NCI-H2227 (cell line): ENCODE results near the gene NAA15.
"Not testable (repeated sequence)": the region's sequence is repeated elsewhere in the genome, so short reads cannot be mapped to it uniquely, and the experiment has no call there.

Experiments used
- DNase-seq: peaks from one replicate; lab custom pipeline; 2025; ENCODE audit not compliant: unreplicated experiment; lab: John Stamatoyannopoulos, UW

NAA15 gene

DNA sequence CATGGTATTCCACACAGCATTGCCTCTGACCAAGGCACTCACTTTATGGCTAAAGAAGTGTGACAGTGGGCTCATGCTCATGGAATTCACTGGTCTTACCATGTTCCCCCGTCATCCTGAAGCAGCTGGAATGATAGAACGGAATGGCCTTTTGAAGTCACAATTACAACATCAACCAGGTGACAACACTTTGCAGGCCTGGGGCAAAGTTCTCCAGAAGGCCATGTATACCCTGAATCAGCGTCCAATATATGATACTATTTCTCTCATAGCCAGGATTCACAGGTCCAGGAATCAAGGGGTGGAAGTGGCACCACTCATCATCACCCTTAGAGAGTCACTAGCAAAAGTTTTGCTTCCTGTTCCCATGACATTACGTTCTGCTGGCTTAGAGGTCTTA is 145.8 kb downstream of the NAA15 start:
- not testable (repeated sequence) for DNase-seq

DNA sequence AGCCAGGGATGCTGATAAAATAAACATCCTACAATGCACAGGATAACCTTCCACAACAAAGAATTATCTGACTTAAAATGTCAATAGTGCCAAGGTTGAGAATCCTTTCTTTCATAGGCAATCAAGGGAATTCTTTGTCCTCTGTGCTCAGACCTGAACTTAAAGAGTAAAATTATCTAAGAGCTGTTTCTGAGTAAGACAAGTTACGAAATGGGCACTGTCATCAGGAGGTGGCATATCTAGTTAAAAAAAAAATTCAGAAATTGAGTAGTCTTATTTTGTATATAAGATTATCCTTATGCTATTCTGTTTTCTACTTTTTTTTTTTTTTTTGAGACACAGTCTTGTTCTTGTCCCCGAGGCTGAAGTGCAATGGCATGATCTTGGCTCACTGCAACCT is 149.3 kb downstream of the NAA15 start:
- no peak for DNase-seq

DNA sequence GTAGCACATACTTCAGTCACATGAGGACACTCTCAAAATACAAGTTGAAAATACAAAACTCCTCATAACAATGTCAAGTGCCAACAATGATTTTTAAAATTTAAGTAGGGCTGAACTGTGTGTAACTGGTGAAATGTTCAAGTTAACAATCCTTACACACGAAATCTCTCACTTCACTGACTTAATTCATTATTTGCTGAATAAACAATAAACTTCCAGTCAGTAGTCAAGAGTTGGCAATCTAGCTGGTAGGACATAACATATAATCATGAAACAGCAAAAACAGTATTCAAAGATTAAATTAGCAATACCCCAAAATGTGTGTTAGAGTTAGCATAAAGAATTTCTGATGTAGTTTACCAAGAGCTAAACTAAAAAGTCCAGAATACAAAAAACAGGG is 150.7 kb downstream of the NAA15 start:
- DNase-seq: no peak

DNA sequence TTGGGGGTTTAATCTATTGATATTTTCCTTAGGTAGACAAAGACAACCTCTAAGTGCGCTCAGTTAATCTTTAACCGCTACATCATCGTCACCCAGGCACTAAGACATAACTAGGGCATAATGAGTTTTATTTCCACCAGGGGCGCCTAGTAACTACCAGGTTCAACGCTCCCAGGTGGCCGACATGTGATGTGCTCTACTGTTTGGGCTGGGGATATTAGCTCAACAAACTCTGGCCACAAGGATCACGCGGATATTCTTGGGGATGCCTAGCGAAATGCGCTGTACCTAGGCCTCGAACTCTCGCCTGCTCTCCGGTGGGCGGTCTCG is 151.7 kb downstream of the NAA15 start:
- no peak for DNase-seq

DNA sequence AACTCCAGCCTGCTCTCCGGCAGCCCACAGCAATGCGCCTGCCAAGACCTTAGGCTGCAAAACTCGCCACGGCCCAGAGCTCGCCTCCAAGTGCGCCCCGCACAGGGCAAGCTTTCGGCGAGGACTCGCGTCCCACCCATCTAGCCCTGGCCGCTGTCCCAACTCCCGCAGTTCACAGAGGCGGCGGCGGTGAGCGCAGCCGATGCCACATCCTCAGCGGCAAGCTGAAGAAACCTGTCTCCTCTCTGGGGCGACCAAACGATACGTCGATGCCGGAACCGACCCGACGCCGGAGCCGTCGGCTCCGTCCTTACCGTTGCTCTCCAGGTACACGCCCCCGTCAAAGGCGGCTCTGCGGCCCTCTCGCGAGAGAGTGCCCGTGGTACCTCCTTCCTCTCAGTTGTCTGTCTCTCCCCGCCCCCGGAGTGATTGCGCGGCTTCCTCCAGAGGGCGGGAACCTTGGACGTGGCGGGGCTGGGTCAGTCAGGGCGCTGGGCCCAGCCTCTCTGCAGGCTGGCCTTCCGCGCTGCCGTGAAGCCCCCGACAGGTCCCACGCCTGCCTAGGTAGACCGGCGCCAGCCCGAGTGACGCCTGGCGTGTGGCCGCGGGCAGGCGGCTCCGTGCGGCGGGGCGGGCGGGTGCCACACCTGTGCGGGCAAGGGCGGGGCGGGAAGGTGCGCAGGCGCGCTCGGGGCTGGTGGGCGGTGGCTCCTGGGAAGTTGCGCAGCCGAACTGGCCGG is 152.2 kb downstream of the NAA15 start:
- DNase-seq: peak; percentile 95

DNA sequence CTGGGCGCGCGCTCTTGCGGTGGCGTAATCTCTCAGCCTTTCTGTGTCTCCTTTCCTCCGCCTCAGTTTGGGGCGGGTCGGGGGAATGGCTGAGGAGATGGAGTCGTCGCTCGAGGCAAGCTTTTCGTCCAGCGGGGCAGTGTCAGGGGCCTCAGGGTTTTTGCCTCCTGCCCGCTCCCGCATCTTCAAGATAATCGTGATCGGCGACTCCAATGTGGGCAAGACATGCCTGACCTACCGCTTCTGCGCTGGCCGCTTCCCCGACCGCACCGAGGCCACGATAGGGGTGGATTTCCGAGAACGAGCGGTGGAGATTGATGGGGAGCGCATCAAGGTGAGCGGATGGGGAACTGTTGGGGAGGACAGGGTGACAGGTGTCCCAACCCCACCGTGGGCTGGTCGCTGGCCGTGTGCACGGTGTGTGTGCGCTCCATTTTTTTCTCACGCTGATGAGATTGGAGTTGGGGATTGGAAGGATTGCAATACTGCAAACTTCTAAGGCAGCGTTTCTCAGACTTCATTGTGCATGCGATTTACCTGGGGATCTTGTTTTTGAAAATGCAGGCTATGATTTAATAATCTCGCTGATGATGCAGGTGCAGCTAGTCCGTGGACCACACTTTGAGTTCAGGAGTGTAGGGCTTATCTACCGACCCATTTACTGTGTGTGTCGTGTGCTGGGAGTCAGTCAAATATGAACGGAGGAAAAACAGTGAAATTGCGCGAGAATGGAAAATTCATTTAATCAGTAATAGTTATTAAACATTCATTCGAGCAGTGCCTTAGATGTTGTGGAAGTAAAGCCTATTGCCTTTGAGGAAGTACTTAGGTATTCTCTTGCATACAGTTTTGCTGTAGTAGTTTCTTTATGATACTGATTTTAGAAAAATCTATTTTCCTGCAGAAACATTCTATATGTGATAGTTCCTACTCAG is 153.1 kb downstream of the NAA15 start, which contains the start of gene RAB33B:
RAB33B (plus strand) TSS at position 11 of the 935 bp plus-strand sequence; CDS start at position 86, 75 bp downstream.
- peak; percentile 45 for DNase-seq

DNA sequence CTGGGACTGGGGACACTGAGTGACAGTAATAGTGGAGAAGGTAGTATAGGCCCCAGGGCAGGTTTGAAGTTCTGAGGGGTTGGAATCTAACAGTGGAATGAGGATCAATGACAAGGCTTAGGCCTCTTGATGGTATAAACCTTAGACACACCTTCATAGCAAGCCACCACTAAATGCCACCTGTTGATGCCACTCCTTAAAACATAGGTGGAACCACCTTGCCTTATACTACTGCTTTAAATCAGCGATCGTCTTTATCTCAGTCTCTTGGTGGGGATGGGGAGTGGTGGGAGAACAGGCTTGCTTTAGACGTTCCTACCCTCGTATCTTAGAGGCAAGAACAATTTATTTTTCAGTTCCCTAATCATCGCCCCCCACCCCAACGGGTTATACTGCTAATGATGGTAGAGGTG is 153.8 kb downstream of the NAA15 start:
- no peak for DNase-seq

DNA sequence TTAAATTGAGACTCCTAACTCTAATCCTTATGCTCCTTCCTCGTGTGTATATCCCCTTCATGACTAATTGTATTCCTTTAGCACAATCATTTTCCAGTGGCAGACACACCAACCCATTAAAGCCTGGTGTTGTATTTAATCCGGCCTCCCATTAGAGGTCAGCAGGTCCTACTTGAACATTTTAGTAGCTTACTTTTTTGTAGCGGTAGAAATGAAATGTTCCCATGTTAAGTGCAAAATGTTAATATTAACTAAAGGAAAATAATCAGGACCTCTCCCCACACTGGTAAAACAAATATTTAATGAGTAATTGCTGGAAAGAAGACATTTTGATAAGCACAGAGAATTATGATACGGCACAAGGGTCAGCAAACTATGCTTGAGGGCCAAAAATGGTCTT is 156.0 kb downstream of the NAA15 start:
- no peak for DNase-seq

DNA sequence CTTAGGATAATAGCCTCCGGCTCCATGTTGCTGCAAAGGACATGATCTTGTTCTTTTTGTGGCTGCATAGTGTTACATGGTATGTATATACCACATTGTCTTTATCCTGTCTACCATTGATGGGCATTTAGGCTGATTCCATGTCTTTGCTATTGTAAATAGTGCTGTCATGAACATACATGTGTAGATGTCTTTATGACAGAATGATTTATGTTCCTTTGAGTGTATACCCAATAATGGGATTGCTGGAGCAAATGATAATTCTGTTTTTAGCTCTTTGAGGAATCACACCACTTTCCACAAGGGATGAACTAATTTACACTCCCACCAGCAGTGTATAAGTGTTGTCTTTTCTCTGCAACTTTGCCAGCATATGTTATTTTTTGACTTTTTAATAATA is 157.2 kb downstream of the NAA15 start:
- no peak for DNase-seq

DNA sequence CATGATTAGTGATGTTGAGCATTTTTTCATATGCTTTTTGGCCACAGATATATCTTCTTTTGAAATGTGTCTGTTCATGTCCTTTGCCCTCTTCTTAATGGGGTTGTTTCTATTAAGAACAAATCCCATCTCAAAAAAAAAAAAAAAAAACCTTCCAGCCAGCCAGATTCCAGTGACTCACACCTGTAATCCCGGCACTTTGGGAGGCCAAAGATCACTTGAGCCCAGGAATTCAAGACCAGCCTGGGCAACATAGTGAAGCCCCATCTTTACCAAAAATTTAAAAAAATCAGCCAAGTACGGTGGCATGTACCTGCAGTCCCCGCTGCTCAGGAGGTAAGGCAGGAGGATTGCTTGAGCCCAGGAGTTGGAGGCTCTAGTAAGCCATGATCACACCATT is 157.7 kb downstream of the NAA15 start:
- no peak for DNase-seq

DNA sequence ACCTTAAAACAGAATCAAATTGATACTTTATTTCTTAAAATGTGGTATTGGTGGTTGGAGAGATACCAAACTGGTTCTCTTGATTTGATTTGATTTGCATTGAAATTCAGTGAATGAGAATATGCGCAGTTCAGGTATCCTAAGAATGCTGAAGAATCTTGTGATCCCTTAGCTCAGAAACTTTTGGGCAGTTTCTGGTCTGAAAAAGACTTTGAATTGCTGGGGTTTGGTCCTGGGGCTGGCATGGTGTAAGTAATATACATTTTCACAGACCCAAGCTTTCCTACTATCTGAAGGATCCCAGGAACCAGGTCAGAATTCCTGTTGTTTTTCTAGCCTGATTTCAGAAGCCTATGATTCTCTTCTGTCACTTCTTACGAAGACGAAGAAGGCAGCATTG is 159.3 kb downstream of the NAA15 start:
- DNase-seq: no peak

DNA sequence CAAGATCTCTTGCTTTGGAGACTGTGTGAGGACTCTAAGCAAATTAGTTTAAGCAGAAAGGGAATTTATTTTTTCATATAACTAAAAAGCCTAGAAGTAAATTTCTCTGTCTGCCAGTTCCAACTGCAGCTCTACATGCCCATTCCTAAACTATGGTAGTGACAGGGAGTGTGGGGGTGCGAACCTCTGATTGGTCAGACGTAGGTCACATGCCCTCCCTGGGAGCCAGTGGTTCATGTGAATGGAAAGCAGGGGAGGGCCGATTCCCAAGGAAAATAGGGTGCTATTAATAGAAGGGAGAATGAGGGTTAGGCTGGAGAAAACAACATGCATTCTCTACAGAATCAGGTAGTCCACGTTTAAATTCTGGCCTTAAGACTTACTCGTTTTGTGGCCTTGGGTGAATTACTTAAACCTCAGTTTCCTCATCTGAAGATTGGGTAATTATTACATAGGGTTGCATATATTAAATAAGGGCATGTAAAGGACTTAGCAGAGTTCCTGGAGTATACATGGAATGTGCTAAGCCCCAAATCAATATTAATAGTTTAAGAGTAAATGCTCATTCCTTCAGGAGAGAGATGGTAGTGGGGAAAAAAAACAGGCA is 159.8 kb downstream of the NAA15 start:
- DNase-seq: no peak

DNA sequence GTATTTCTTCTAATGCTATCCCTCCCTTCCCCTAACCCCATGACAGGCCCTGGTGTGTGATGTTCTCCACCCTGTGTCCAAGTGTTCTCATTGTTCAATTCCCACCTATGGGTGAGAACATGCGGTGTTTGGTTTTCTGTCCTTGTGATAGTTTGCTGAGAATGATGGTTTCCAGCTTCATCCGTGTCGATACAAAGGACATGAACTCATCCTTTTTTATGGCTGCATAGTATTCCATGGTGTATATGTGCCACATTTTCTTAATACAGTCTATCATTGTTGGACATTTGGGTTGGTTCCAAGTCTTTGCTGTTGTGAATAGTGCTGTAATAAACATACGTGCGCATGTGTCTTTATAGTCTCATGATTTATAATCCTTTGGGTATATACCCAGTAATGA is 163.2 kb downstream of the NAA15 start:
- not testable (repeated sequence) for DNase-seq

DNA sequence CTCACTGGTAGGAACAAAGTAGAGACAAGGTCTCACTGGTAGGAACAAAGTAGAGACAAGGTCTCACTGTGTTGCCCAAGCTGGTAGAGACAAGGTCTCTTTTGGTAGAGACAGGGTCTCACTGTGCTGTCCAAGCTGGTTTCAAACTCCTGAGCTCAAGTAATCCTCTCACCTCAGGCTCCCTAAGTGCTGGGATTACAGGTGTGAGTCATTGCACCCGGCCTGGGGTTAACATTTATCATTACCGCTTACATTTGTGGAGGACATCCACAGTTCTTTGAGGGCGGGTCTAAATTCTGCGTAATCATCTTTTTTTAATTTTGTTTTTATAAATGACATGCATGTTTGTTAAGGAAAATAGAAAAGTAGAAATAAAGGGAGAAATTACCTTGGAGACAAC is 164.6 kb downstream of the NAA15 start:
- DNase-seq: no peak

DNA sequence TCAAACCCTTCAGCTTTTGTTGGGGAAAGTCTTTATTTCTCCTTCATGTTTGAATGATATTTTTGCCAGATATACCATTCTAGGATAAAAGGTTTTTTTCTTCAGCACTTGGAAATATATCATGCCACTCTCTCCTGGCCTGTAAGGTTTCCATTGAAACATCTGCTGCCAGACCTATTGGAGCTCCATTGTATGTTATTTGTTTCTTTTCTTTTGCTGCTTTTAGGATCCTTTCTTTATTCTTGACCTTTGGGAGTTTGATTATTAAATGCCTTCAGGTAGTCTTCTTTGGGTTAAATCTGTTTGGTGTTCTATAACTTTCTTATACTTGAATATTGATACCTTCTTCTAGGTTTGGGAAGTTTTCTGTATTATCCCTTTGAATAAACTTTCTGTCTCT is 167.5 kb downstream of the NAA15 start:
- DNase-seq: not testable (repeated sequence)

DNA sequence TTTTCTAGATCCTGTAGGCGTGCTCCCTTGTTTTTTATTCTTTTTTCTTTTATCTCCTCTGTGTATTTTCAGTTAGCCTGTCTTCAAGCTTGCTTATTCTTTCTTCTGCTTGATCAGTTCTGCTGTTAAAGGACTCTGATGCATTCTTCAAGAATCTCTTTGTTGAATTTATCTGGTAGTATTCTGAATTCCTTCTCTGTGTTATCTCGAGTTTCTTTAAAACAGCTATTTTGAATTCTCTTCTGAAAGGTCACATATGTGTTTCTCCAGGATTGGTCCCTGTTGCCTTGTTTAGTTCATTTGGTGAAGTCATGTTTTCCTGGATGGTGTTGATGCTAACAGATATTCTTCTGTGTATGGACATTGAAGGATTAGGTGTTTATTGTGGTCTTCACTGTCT is 167.9 kb downstream of the NAA15 start:
- no peak for DNase-seq
